HCT116 (cell line): ENCODE results near the gene PGAM4. TPM values are rescaled to one million over a fixed set of nuclear protein-coding genes. Genes with fewer than 3 reads are reported as not detected.

ENCODE experiments used
- ATAC-seq: fragments of 200-7000 bp; cut with Tn5 transposase; 2 replicates; pipeline ENCODE4 v1.9.1; 2020; ENCODE audit warnings: mild to moderate bottlenecking, moderate library complexity
- BruUV-seq: library from RNA; stranded (reverse); fragments of 400-500 nt; replicated peaks from 2 replicates; lab custom pipeline; 2021; lab: Mats Ljungman, UMichigan
- CTCF ChIA-PET: fragments of 300-600 bp; sonication (Branson Sonifier 250); formaldehyde crosslinking; loops from one replicate; lab custom pipeline; 2021; ENCODE audit warnings: antibody characterized with exemption; lab: Charles Lee
- POLR2A ChIA-PET: fragments of 300-600, 350-600 bp; sonication (Branson Sonifier 250); formaldehyde crosslinking; loops from one replicate; lab custom pipeline; 2021; ENCODE audit warnings: antibody characterized with exemption; lab: Charles Lee
- RAD21 ChIA-PET, 2 experiments: fragments of 300-600 bp; sonication (Branson Sonifier 250); formaldehyde crosslinking; loops; one replicate each; lab custom pipeline; 2023; ENCODE audit warnings: low total read pairs in 2 of 2; ENCODE audit not compliant: uncharacterized antibody in 2 of 2, unreplicated experiment in 2 of 2, low non-redundant PET in 1 of 2; lab: Charles Lee
- DNase-seq: peaks from one replicate; pipeline ENCODE4 v3.0.0-alpha.2; 2010; ENCODE audit warnings: low read depth, low spot score
- H2AFZ ChIP-seq: fragments of 200-600 bp; shearing (Covaris generic), sonication (generic); 2 replicates; pipeline ENCODE4 v1.6.1; 2017; ENCODE audit warnings: low read depth, mixed run types, mixed read lengths, antibody characterized with exemption, low read length; ENCODE audit not compliant: poor library complexity, severe bottlenecking
- H3K27ac ChIP-seq: 2 replicates; pipeline ENCODE4 v1.5.1; 2012; ENCODE audit warnings: low read depth, low read length
- H3K27me3 ChIP-seq: fragments of 200-600 bp; sonication (generic); 2 replicates; pipeline ENCODE4 v1.6.1; 2016; ENCODE audit warnings: mixed run types, low read length, mixed read lengths; ENCODE audit not compliant: insufficient read depth
- H3K36me3 ChIP-seq, 2 experiments: fragments of 200-500 bp in 1 of 2; fragments of 200-600 bp in 1 of 2; sonication (Bioruptor generic) in 1 of 2; sonication (generic) in 1 of 2; 2 replicates each; pipeline versions ENCODE4 v1.5.1 to v1.6.1; 2014 to 2016; ENCODE audit warnings: low read length in 2 of 2, inconsistent platforms in 1 of 2, mixed read lengths in 1 of 2, mixed run types in 1 of 2; ENCODE audit not compliant: insufficient read depth in 2 of 2, control insufficient read depth in 1 of 2
- H3K4me1 ChIP-seq, 2 experiments: fragments of 200-600 bp in 1 of 2; sonication (generic) in 1 of 2; 2 replicates each; pipeline versions ENCODE4 v1.5.1 to v1.6.1; 2012 to 2017; ENCODE audit warnings: low read length in 2 of 2, inconsistent platforms in 1 of 2, mild to moderate bottlenecking in 1 of 2, mixed read lengths in 1 of 2, mixed run types in 1 of 2, moderate library complexity in 1 of 2; ENCODE audit not compliant: insufficient read depth in 2 of 2, control insufficient read depth in 1 of 2
- H3K4me2 ChIP-seq: fragments of 200-600 bp; sonication (generic); 2 replicates; pipeline ENCODE4 v1.6.1; 2017; ENCODE audit warnings: mixed run types, low read length, mixed read lengths
- H3K4me3 ChIP-seq, 2 experiments: fragments of 200-600 bp in 1 of 2; sonication (generic) in 1 of 2; replicated peaks in 1 of 2; 2 replicates each; pipeline ENCODE4 v1.5.1; 2011 to 2016; ENCODE audit warnings: low read length in 2 of 2, control low read depth in 1 of 2, low read depth in 1 of 2, mild to moderate bottlenecking in 1 of 2, mixed read lengths in 1 of 2, mixed run types in 1 of 2
- H3K79me2 ChIP-seq: fragments of 200-600 bp; sonication (generic); 2 replicates; pipeline ENCODE4 v1.6.1; 2017; ENCODE audit warnings: mild to moderate bottlenecking, mixed run types, low read length, moderate library complexity, mixed read lengths; ENCODE audit not compliant: insufficient read depth
- H3K9ac ChIP-seq: fragments of 200-600 bp; sonication (generic); 2 replicates; pipeline ENCODE4 v1.6.1; 2016; ENCODE audit warnings: low read length, mixed read lengths
- H3K9me2 ChIP-seq: fragments of 200-600 bp; sonication (generic), shearing (Covaris generic); 2 replicates; pipeline ENCODE4 v1.6.1; 2017; ENCODE audit warnings: mixed run types, mild to moderate bottlenecking, moderate library complexity; ENCODE audit not compliant: insufficient read depth
- H3K9me3 ChIP-seq, 2 experiments: fragments of 200-500 bp in 1 of 2; fragments of 200-600 bp in 1 of 2; sonication (Bioruptor generic) in 1 of 2; sonication (generic) in 1 of 2; 2 replicates each; pipeline ENCODE4 v1.6.1; 2014 to 2017; ENCODE audit warnings: low read length in 2 of 2, mixed read lengths in 2 of 2, inconsistent platforms in 1 of 2, low read depth in 1 of 2, mild to moderate bottlenecking in 1 of 2, mixed run types in 1 of 2, moderate library complexity in 1 of 2; ENCODE audit not compliant: control insufficient read depth in 1 of 2, insufficient read depth in 1 of 2
- H4K20me1 ChIP-seq: fragments of 200-600 bp; sonication (generic), shearing (Covaris generic); 2 replicates; pipeline ENCODE4 v1.6.1; 2017; ENCODE audit warnings: mixed run types, mild to moderate bottlenecking, moderate library complexity; ENCODE audit not compliant: insufficient read depth
- ATF3 ChIP-seq: IDR thresholded peaks from 2 replicates; pipeline ENCODE4 v1.6.1; 2012
- CBX3 ChIP-seq: IDR thresholded peaks from 2 replicates; pipeline ENCODE4 v1.6.1; 2012; ENCODE audit warnings: low read depth
- CEBPB ChIP-seq: IDR thresholded peaks from 2 replicates; pipeline ENCODE4 v1.6.1; 2012; ENCODE audit warnings: low read depth
- CTCF ChIP-seq, 3 experiments: fragments of 200-600 bp in 1 of 3; sonication (generic) in 1 of 3; IDR thresholded peaks in 2 of 3; conservative IDR thresholded peaks in 1 of 3; 2 replicates each; pipeline ENCODE4 v1.5.1; 2012 to 2017; ENCODE audit warnings: low read depth in 2 of 3, low read length in 2 of 3, antibody characterized with exemption in 1 of 3, borderline replicate concordance in 1 of 3, control low read depth in 1 of 3, mild to moderate bottlenecking in 1 of 3, mixed read lengths in 1 of 3, mixed run types in 1 of 3, moderate library complexity in 1 of 3; ENCODE audit not compliant: insufficient read depth in 1 of 3
- ELF1 ChIP-seq: IDR thresholded peaks from 2 replicates; pipeline ENCODE4 v1.6.1; 2012; ENCODE audit warnings: low read depth, borderline replicate concordance
- EZH2 ChIP-seq: fragments of 200-600 bp; sonication (generic); IDR thresholded peaks from 2 replicates; pipeline ENCODE4 v1.6.1; 2017; ENCODE audit warnings: antibody characterized with exemption, mixed run types
- EZH2phosphoT487 ChIP-seq: fragments of 200-600 bp; IDR thresholded peaks from 2 replicates; pipeline ENCODE4 v1.6.1; 2018; ENCODE audit warnings: antibody characterized with exemption, borderline replicate concordance
- FOSL1 ChIP-seq: IDR thresholded peaks from 2 replicates; pipeline ENCODE4 v1.6.1; 2012; ENCODE audit warnings: low read depth
- JUND ChIP-seq: IDR thresholded peaks from 2 replicates; pipeline ENCODE4 v1.6.1; 2012
- POLR2A ChIP-seq: IDR thresholded peaks from 2 replicates; pipeline ENCODE4 v1.7.0; 2011; ENCODE audit warnings: borderline replicate concordance; ENCODE audit not compliant: insufficient read depth, insufficient read length; ENCODE audit errors: extremely low read depth
- POLR2AphosphoS5 ChIP-seq: IDR thresholded peaks from 2 replicates; pipeline ENCODE4 v1.6.1; 2011; ENCODE audit warnings: mild to moderate bottlenecking, low read depth, low read length, moderate library complexity
- RAD21 ChIP-seq: IDR thresholded peaks from 2 replicates; pipeline ENCODE4 v1.6.1; 2012; ENCODE audit warnings: low read depth, mild to moderate bottlenecking
- REST ChIP-seq: IDR thresholded peaks from 2 replicates; pipeline ENCODE4 v1.6.1; 2012; ENCODE audit warnings: low read depth
- SIN3A ChIP-seq: IDR thresholded peaks from 2 replicates; pipeline ENCODE4 v1.6.1; 2012; ENCODE audit warnings: low read depth
- SP1 ChIP-seq: IDR thresholded peaks from 2 replicates; pipeline ENCODE4 v1.6.1; 2012; ENCODE audit warnings: low read depth
- SRF ChIP-seq: IDR thresholded peaks from 2 replicates; pipeline ENCODE4 v1.6.1; 2012; ENCODE audit warnings: low read depth
- TCF7L2 ChIP-seq: IDR thresholded peaks from 2 replicates; pipeline ENCODE4 v1.7.0; 2011; ENCODE audit warnings: borderline replicate concordance, inconsistent platforms; ENCODE audit not compliant: insufficient read depth, insufficient read length; ENCODE audit errors: extremely low read depth
- ZBTB33 ChIP-seq: IDR thresholded peaks from 2 replicates; pipeline ENCODE4 v1.6.1; 2011; ENCODE audit warnings: mild to moderate bottlenecking, low read length, moderate library complexity; ENCODE audit not compliant: insufficient replicate concordance; ENCODE audit errors: extremely low read depth
- ZFX ChIP-seq: fragments of 450-650 bp; IDR thresholded peaks from 2 replicates; pipeline ENCODE4 v1.6.1; 2017
- intact Hi-C: fragments of 100-400 bp; cut with micrococcal nuclease; formaldehyde crosslinking; loops from 2 replicates; pipeline ENCODE4 v1.10.0; 2022
- total RNA-seq: library from RNA; stranded (reverse); gene quantifications from one replicate; pipeline ENCODE4 v1.2.1, GENCODE V29; 2021; ENCODE audit not compliant: unreplicated experiment

Gene PGAM4
- total RNA-seq, 1 experiment from 2014 or later, result not detected

GRCh38 chrX:78011846-78012245 lies 42.4 kb upstream of the PGAM4 start:
- TF ChIP-seq JUND, result no peak
- TF ChIP-seq SP1, result no peak
- no peak for TF ChIP-seq ZFX
- TF ChIP-seq CTCF (IDR thresholded peaks at IDR 0.05 in 2 of 3, conservative IDR thresholded peaks at IDR 0.05 in 1 of 3; ENCODE audit: borderline replicate concordance in 1 of 3, insufficient read depth in 1 of 3, low read depth in 2 of 3, low read length in 2 of 3), result no peak
- TF ChIP-seq ZBTB33, result no peak
- no peak for TF ChIP-seq REST
- TF ChIP-seq CBX3, result no peak
- no peak for TF ChIP-seq POLR2A
- no peak for TF ChIP-seq SRF
- TF ChIP-seq SIN3A, result no peak
- no peak for TF ChIP-seq EZH2
- no peak for TF ChIP-seq ELF1
- no peak for TF ChIP-seq ATF3
- TF ChIP-seq RAD21, result no peak
- TF ChIP-seq POLR2AphosphoS5, result no peak
- no peak for TF ChIP-seq FOSL1
- no peak for TF ChIP-seq TCF7L2
- TF ChIP-seq CEBPB, result no peak
- TF ChIP-seq EZH2phosphoT487, result no peak
- H3K9me3 ChIP-seq, result no peaks in the 10 kb centered on the region
- no peaks in the 10 kb centered on the region for H3K27me3 ChIP-seq
- no peaks in the 10 kb centered on the region for H3K9me2 ChIP-seq
- no peak overlapping the region for H3K4me2 ChIP-seq
- no peak overlapping the region for H3K9ac ChIP-seq
- intact Hi-C loops, result no loop called here
- DNase-seq (no peak), ATAC-seq (no peak)
- no peak overlapping the region for H3K27ac ChIP-seq
- H3K79me2 ChIP-seq, result no peaks in the 10 kb centered on the region
- H3K4me1 ChIP-seq, result no peaks in the 10 kb centered on the region
- H4K20me1 ChIP-seq, result no peaks in the 10 kb centered on the region
- ChIA-PET RAD21 (no interaction called here), POLR2A (interaction anchor here (0.6 kb wide), 1 partner anchor 53 kb away, joined by 3 read pairs; no protein-coding TSS in a partner anchor), CTCF (no interaction called here)
- no peak overlapping the region for H3K4me3 ChIP-seq
- H3K36me3 ChIP-seq, result no peaks in the 10 kb centered on the region
- H2AFZ ChIP-seq, result no peak overlapping the region
- BruUV-seq, result no TSS peak
